Measurements from ENCODE around the gene TBX18. TPM values are rescaled to one million over a fixed set of nuclear protein-coding genes. Genes with fewer than 3 reads are reported as not detected.

Gene TBX18
- total and polyA plus RNA-seq, 12 donors, result 1.0 to 10.4 (median 2.9) TPM

- no peak for DNase-seq
- Histone ChIP-seq H3K36me3 (replicated peaks in 1 of 2) (no peaks in the 10 kb centered on the region), H3K4me1 (replicated peaks in 1 of 2) (no peaks in the 10 kb centered on the region), H3K4me3 (no peak overlapping the region), H3K9me3 (replicated peaks in 1 of 3) (no peaks in the 10 kb centered on the region), H3K27ac (no peak overlapping the region), H3K27me3 (no peaks in the 10 kb centered on the region)
- TF ChIP-seq POLR2A (IDR thresholded peaks at IDR 0.05), result no peak
- TF ChIP-seq CTCF (IDR thresholded peaks at IDR 0.05), result no peak
- 53 to 67% (median 61%) methylated on average over 3 of the region's 3 CpGs for WGBS, 4 donors
- intact Hi-C loops (cut with DNase I), result no loop called here
These were observed 126.1 kb downstream of the TBX18 start for GRCh38 chr6:84638286-84638685.

Small RNA genes lying within 50 kb of the gene (small RNA-seq; reads per million reads assigned to genes)
- gene AL590143.1, result 0 reads per million in 2 donors

All from adrenal gland (tissue), 12 donors.